ENCODE data around the gene EIF4G3. TPM values are rescaled to one million over a fixed set of nuclear protein-coding genes. Genes with fewer than 3 reads are reported as not detected.

Gene EIF4G3
- total and polyA plus RNA-seq, 10 of the 15 experiments (the other 5 are each of a cell fraction or from before 2014, with no cell fraction given): 7.4 to 45.1 (median 29.1) TPM

DNA sequence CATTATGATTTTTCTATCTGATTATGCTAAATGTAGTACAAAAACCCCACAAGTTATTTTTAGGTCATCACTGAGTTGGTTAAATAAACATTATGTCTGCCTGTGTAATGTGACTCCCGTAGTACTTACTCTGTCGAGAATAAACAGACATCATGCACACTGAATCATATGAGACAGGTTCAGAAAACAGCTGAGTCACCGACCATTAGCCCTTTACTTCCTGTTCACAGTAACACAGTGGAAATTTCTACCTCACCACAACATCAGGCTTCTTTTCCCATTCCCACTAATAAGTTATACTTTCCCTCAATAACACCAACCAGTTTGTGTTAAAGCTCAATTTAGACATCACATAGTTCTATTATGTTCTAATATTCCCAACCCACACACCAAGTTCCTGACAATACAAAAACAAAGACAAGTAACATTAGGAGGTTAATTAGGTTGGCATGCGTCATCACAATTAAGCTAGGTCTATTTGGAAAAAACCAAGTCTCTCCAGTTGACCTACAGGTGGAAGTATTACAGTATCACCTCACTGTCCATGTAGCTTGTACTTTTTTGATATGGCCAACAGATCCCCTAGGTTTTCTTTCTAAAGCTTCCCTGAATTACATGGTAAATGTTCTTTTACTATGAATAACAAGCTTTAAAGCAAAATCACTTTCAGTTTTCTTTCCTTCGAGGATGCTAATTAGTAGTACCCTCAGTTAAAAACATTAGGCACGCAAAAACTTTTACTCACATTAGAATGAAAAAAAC is 154.2 kb downstream of the EIF4G3 start (continued):
- TF ChIP-seq POLR2A (IDR thresholded peaks at IDR 0.05; ENCODE audit: low read depth, low read length) (0 out of 2 replicates have a peak, but pooled peaks have one; percentile 27), PML (IDR thresholded peaks at IDR 0.05; ENCODE audit: low read length) (0 out of 2 replicates have a peak, but pooled peaks have one; percentile 21), FOS (IDR thresholded peaks at IDR 0.05; ENCODE audit: borderline replicate concordance, extremely low read depth, insufficient read length) (no peak), EP300 (IDR thresholded peaks at IDR 0.05; ENCODE audit: borderline replicate concordance in 1 of 2, control insufficient read depth in 1 of 2, low read depth in 2 of 2, low read length in 2 of 2) (peak; percentile 58 to 70; a peak in 3 of 4 replicates), STAT3 (IDR thresholded peaks at IDR 0.05; ENCODE audit: low read depth, low read length) (0 out of 2 replicates have a peak, but pooled peaks have one; percentile 68)

DNA sequence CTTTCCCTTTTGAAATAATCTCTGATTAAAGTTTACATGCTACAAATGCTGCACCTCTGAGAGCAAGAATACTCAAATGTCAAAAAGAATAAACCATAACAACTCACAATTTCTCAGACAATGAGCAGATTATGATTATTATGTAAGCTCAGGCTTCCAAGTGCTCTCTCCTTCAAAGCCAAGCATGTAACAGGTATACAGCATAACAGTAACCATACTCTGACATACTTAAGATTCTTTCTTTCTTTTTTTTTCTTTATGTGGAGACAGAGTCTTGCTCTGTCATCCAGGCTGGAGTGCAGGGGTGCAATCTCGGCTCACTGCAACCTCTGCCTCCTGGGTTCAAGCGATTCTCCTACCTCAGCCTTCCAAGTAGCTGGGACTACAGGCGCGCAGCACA is 155.4 kb downstream of the EIF4G3 start:
- Histone ChIP-seq H4K20me1 (ENCODE audit: control insufficient read depth, insufficient read depth) (no peaks in the 10 kb centered on the region), H3K9me3 (replicated peaks; ENCODE audit: control insufficient read depth, insufficient read depth, low read length) (no peaks in the 10 kb centered on the region), H3K79me2 (ENCODE audit: control insufficient read depth, insufficient read depth, low read length) (peaks cover 5% of the 10 kb centered on the region), H3K27ac (ENCODE audit: control insufficient read depth, insufficient read depth) (peak overlapping the region; percentile 76), H3K4me1 (ENCODE audit: control insufficient read depth, insufficient read depth, low read length) (peaks cover 10% of the 10 kb centered on the region), H3K27me3 (replicated peaks in 1 of 2; ENCODE audit: control insufficient read depth in 2 of 2, insufficient read depth in 2 of 2, low read length in 1 of 2) (no peaks in the 10 kb centered on the region), H3K4me3 (no peak overlapping the region), H2AFZ (ENCODE audit: control insufficient read depth, low read depth, low read length) (no peak overlapping the region), H3K4me2 (ENCODE audit: control insufficient read depth, insufficient read depth) (no peak overlapping the region; the same call in 1 of the 2 replicates), H3K36me3 (ENCODE audit: control insufficient read depth in 2 of 2, insufficient read depth in 2 of 2, low read length in 1 of 2) (no peaks in the 10 kb centered on the region), H3K9ac (ENCODE audit: control insufficient read depth, insufficient read depth, low read length) (no peak overlapping the region)
- POLR2A ChIA-PET: interaction anchor here (0.6 to 1.2 kb wide), 2 partner anchors 8 to 11 kb away, joined by 3 to 8 read pairs; no protein-coding TSS in a partner anchor
- in situ Hi-C loops (cut with MboI): no loop called here
- intact Hi-C loops (cut with micrococcal nuclease; ENCODE audit: unreplicated experiment): no loop called here
- WGBS (ENCODE audit: insufficient coverage, insufficient replicate concordance, low lambda C conversion rate, missing lambda C conversion rate): 100% methylated on average over 4 of the region's 4 CpGs
- SMC1A ChIA-PET (ENCODE audit: uncharacterized antibody, unreplicated experiment): interaction anchor here (1.0 to 1.2 kb wide), 3 partner anchors 28 to 39 kb away, joined by 4 read pairs; no protein-coding TSS in a partner anchor
- DNase-seq (ENCODE audit: low read depth, low spot score): no peak
- FAIRE-seq: no peak
- no peak for ATAC-seq
- RAD21 ChIA-PET (ENCODE audit: unreplicated experiment): interaction anchor here (0.6 kb wide), 1 partner anchor 119 kb away, joined by 3 read pairs; no protein-coding TSS in a partner anchor
- 0 out of 2 replicates have a peak, but pooled peaks have one; percentile 30 for TF ChIP-seq HDGF (IDR thresholded peaks at IDR 0.05)
- no peak for TF ChIP-seq NR2C1 (IDR thresholded peaks at IDR 0.05)
- CTCF ChIA-PET: interaction anchor here (1.9 kb wide), 1 partner anchor 19 kb away, joined by 5 read pairs; no protein-coding TSS in a partner anchor
- no TSS peak for BruUV-seq (replicated peaks)

All from GM12878 (cell line).